ENCODE results near the gene PIGZ. TPM values are rescaled to one million over a fixed set of nuclear protein-coding genes. Genes with fewer than 3 reads are reported as not detected.
A peak's percentile ranks its signal among the peaks of the same experiment; 100 is the strongest.

The PIGZ gene
- total RNA-seq, 1 experiment from 2014 or later: 0.15 TPM

DNA sequence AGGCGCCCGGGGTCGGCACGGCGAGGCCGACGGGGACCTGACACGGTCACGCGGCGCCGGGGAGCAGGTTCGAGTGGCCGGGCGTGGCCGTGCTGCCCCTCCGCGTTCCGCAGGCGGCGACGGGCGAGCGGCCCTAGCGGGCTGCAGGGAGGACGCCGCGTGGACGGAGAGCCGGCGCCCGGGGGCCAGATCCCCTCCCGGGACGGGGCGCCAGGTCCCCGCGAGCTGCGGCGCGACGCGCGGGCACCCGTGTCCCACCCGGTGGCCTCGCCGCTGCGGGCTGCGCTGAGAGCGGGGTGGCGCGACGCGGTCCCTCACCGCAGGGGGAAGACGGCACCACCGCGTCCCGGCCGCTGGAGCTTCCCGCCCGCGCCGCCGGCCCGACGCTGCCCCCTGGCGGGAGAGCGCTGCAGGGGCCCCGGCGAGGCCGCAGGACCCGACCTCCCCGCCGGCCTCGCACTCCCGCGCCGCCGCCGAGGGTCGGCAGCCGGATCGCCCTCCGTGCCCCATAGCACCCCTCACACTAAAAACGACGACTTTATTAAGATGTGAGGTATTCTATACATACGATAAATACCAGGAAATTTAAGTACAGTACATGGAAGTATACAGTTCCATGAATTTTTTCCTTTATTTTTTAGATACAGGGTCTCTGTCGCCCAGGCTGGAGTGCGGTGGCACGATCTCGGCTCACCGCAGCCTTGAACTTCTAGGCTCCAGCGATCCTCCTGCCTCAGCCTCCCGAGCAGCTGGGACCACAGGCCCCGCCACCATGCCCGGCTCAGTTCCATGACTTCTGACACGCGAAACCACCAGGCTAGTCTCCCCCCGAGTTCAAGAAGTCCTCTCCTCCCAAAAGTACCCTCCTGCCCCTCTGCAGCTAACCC lies 1.3 kb upstream of the PIGZ start:
- H3K9me3 Mint-ChIP-seq: peaks cover 11 to 17% of the 10 kb centered on the region in 2 experiments
- Histone ChIP-seq H3K4me2 (ENCODE audit: insufficient read depth, insufficient read length, low read length) (peak overlapping the region; percentile 3), H3K18ac (ENCODE audit: insufficient read length, low read depth, low read length) (no peak overlapping the region), H3K4me1 (ENCODE audit: insufficient read depth, low read length) (no peaks in the 10 kb centered on the region), H3K9me3 (ENCODE audit: control insufficient read depth, low read depth, low read length) (peaks cover 3% of the 10 kb centered on the region), H2BK5ac (ENCODE audit: insufficient read length, low read length) (no peak overlapping the region), H3K79me2 (ENCODE audit: insufficient read depth, low read length) (no peaks in the 10 kb centered on the region), H3K14ac (ENCODE audit: insufficient read depth, low read length) (no peak overlapping the region), H2BK20ac (ENCODE audit: low read depth, low read length, poor library complexity, severe bottlenecking) (no peak overlapping the region), H2BK12ac (ENCODE audit: insufficient read length, low read depth, low read length) (no peak overlapping the region), H3K27ac (ENCODE audit: insufficient read length, low read depth, low read length) (no peak overlapping the region), H2AK5ac (ENCODE audit: insufficient read length, low read length) (no peak overlapping the region), H3K9ac (ENCODE audit: extremely low read depth, insufficient read length, low read length) (no peak overlapping the region), H3K23ac (ENCODE audit: insufficient read length, low read depth, low read length) (no peak overlapping the region), H3K4ac (ENCODE audit: low read depth, low read length) (no peak overlapping the region), H2BK120ac (ENCODE audit: low read depth, low read length, poor library complexity, severe bottlenecking) (no peak overlapping the region), H4K5ac (ENCODE audit: insufficient read length, low read depth, low read length) (no peak overlapping the region), H4K91ac (ENCODE audit: insufficient read length, low read depth, low read length) (no peak overlapping the region), H4K20me1 (ENCODE audit: control insufficient read depth, insufficient read depth, insufficient read length) (no peaks in the 10 kb centered on the region), H2BK15ac (ENCODE audit: low read depth, low read length) (no peak overlapping the region), H2AFZ (ENCODE audit: low read length) (no peak overlapping the region), H4K8ac (replicated peaks; ENCODE audit: insufficient read length, low read depth, low read length) (no peak overlapping the region), H3K56ac (ENCODE audit: insufficient read length, low read depth, low read length) (no peak overlapping the region), H3T11ph (ENCODE audit: low read length) (no peak overlapping the region), H3K79me1 (ENCODE audit: insufficient read depth, low read depth, low read length, poor library complexity, severe bottlenecking) (no peaks in the 10 kb centered on the region), H3K23me2 (ENCODE audit: insufficient read length, low read depth, low read length, poor library complexity, severe bottlenecking) (no peaks in the 10 kb centered on the region), H3K27me3 (ENCODE audit: insufficient read depth, low read length) (peaks cover 41% of the 10 kb centered on the region)
- no peak overlapping the region for H3K27ac Mint-ChIP-seq
- peaks cover 3 to 13% of the 10 kb centered on the region in 2 experiments; a peak in 3 of 4 replicates for H3K4me1 Mint-ChIP-seq
- peak; percentile 66 for DNase-seq
- no CpG with 5 or more reads among the region's 100 CpGs for WGBS (ENCODE audit: extremely low coverage, insufficient read length, low lambda C conversion rate)
- H3K36me3 Mint-ChIP-seq (ENCODE audit: insufficient read depth in 1 of 3, low read depth in 3 of 3): peaks cover 0 to 8% (median 4%) of the 10 kb centered on the region in 3 experiments; a peak in 2 of 7 replicates
- H3K27me3 Mint-ChIP-seq (ENCODE audit: low read depth): peaks cover 67% of the 10 kb centered on the region
- H3K4me3 Mint-ChIP-seq: peak overlapping the region; percentile 39 to 75
- TF ChIP-seq, protein P1, sequence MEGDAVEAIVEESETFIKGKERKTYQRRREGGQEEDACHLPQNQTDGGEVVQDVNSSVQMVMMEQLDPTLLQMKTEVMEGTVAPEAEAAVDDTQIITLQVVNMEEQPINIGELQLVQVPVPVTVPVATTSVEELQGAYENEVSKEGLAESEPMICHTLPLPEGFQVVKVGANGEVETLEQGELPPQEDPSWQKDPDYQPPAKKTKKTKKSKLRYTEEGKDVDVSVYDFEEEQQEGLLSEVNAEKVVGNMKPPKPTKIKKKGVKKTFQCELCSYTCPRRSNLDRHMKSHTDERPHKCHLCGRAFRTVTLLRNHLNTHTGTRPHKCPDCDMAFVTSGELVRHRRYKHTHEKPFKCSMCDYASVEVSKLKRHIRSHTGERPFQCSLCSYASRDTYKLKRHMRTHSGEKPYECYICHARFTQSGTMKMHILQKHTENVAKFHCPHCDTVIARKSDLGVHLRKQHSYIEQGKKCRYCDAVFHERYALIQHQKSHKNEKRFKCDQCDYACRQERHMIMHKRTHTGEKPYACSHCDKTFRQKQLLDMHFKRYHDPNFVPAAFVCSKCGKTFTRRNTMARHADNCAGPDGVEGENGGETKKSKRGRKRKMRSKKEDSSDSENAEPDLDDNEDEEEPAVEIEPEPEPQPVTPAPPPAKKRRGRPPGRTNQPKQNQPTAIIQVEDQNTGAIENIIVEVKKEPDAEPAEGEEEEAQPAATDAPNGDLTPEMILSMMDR (conservative IDR thresholded peaks at IDR 0.05): peak; percentile 74
